ENCODE measurements around the gene UBE2O. TPM values are rescaled to one million over a fixed set of nuclear protein-coding genes. Genes with fewer than 3 reads are reported as not detected.

UBE2O gene
- polyA plus RNA-seq, 2 donors, result 8.1 to 9.2 TPM

- 74 to 76% methylated on average over 7 of the region's 7 CpGs for WGBS, 2 donors
- Histone ChIP-seq H3K27me3 (ENCODE audit: control insufficient read depth in 1 of 2, insufficient read depth in 2 of 2, low read length in 2 of 2) (no peaks in the 10 kb centered on the region), H3K4me3 (ENCODE audit: low read depth in 1 of 2, low read length in 2 of 2) (no peak overlapping the region), H3K4me1 (ENCODE audit: control insufficient read depth in 2 of 2, insufficient read depth in 2 of 2, low read length in 1 of 2) (no peaks in the 10 kb centered on the region), H3K9me3 (ENCODE audit: control insufficient read depth in 2 of 2, insufficient read depth in 1 of 2, low read depth in 1 of 2, low read length in 1 of 2) (no peaks in the 10 kb centered on the region), H3K27ac (ENCODE audit: low read depth in 2 of 2, low read length in 1 of 2) (no peak overlapping the region), H3K36me3 (ENCODE audit: control insufficient read depth in 2 of 2, insufficient read depth in 2 of 2, low read length in 1 of 2) (no peaks in the 10 kb centered on the region)
These were observed 31.9 kb downstream of the UBE2O start for GRCh38 chr17:76421044-76421407.

- Histone ChIP-seq H3K4me1 (ENCODE audit: control insufficient read depth in 2 of 2, insufficient read depth in 2 of 2, low read length in 1 of 2) (no peaks in the 10 kb centered on the region), H3K4me3 (ENCODE audit: low read depth in 1 of 2, low read length in 2 of 2) (no peak overlapping the region), H3K27me3 (ENCODE audit: control insufficient read depth in 1 of 2, insufficient read depth in 2 of 2, low read length in 2 of 2) (no peaks in the 10 kb centered on the region), H3K36me3 (ENCODE audit: control insufficient read depth in 2 of 2, insufficient read depth in 2 of 2, low read length in 1 of 2) (no peaks in the 10 kb centered on the region), H3K9me3 (ENCODE audit: control insufficient read depth in 2 of 2, insufficient read depth in 1 of 2, low read depth in 1 of 2, low read length in 1 of 2) (no peaks in the 10 kb centered on the region), H3K27ac (ENCODE audit: low read depth in 2 of 2, low read length in 1 of 2) (no peak overlapping the region)
- WGBS, 2 donors, result 77 to 79% methylated on average over 10 of the region's 10 CpGs
These were observed 32.5 kb downstream of the UBE2O start for GRCh38 chr17:76420356-76421043.

- WGBS, 2 donors, result 81 to 86% methylated on average over 17 of the region's 17 CpGs
- Histone ChIP-seq H3K4me1 (ENCODE audit: control insufficient read depth in 2 of 2, insufficient read depth in 2 of 2, low read length in 1 of 2) (peaks cover 0 to 5% of the 10 kb centered on the region in 2 donors), H3K4me3 (ENCODE audit: low read depth in 1 of 2, low read length in 2 of 2) (no peak overlapping the region), H3K27ac (ENCODE audit: low read depth in 2 of 2, low read length in 1 of 2) (no peak overlapping the region), H3K9me3 (ENCODE audit: control insufficient read depth in 2 of 2, insufficient read depth in 1 of 2, low read depth in 1 of 2, low read length in 1 of 2) (no peaks in the 10 kb centered on the region), H3K36me3 (ENCODE audit: control insufficient read depth in 2 of 2, insufficient read depth in 2 of 2, low read length in 1 of 2) (peaks cover 0 to under 1% of the 10 kb centered on the region in 2 donors), H3K27me3 (ENCODE audit: control insufficient read depth in 1 of 2, insufficient read depth in 2 of 2, low read length in 2 of 2) (no peaks in the 10 kb centered on the region)
These were observed 33.2 kb downstream of the UBE2O start for GRCh38 chr17:76419576-76420260.

GRCh38 chr17:76417499-76418143 lies 35.3 kb downstream of the UBE2O start:
- Histone ChIP-seq H3K27me3 (ENCODE audit: control insufficient read depth in 1 of 2, insufficient read depth in 2 of 2, low read length in 2 of 2) (no peaks in the 10 kb centered on the region), H3K27ac (ENCODE audit: low read depth in 2 of 2, low read length in 1 of 2) (no peak overlapping the region), H3K36me3 (ENCODE audit: control insufficient read depth in 2 of 2, insufficient read depth in 2 of 2, low read length in 1 of 2) (peaks cover 0 to 4% of the 10 kb centered on the region in 2 donors), H3K9me3 (ENCODE audit: control insufficient read depth in 2 of 2, insufficient read depth in 1 of 2, low read depth in 1 of 2, low read length in 1 of 2) (no peaks in the 10 kb centered on the region), H3K4me1 (ENCODE audit: control insufficient read depth in 2 of 2, insufficient read depth in 2 of 2, low read length in 1 of 2) (peaks cover 0 to 5% of the 10 kb centered on the region in 2 donors), H3K4me3 (ENCODE audit: low read depth in 1 of 2, low read length in 2 of 2) (no peak overlapping the region)
- whole genome bisulfite sequencing, 2 donors, result 70 to 75% methylated on average over 11 of the region's 11 CpGs

- Histone ChIP-seq H3K27me3 (ENCODE audit: control insufficient read depth in 1 of 2, insufficient read depth in 2 of 2, low read length in 2 of 2) (no peaks in the 10 kb centered on the region), H3K4me1 (ENCODE audit: control insufficient read depth in 2 of 2, insufficient read depth in 2 of 2, low read length in 1 of 2) (peaks cover 0 to 5% of the 10 kb centered on the region in 2 donors), H3K9me3 (ENCODE audit: control insufficient read depth in 2 of 2, insufficient read depth in 1 of 2, low read depth in 1 of 2, low read length in 1 of 2) (no peaks in the 10 kb centered on the region), H3K27ac (ENCODE audit: low read depth in 2 of 2, low read length in 1 of 2) (no peak overlapping the region), H3K4me3 (ENCODE audit: low read depth in 1 of 2, low read length in 2 of 2) (no peak overlapping the region), H3K36me3 (ENCODE audit: control insufficient read depth in 2 of 2, insufficient read depth in 2 of 2, low read length in 1 of 2) (peaks cover 0 to 5% of the 10 kb centered on the region in 2 donors)
- 97 to 98% methylated on average over 4 of the region's 4 CpGs for WGBS, 2 donors
These were observed 36.1 kb downstream of the UBE2O start for GRCh38 chr17:76416899-76417298.

GRCh38 chr17:76416457-76416856 lies 36.5 kb downstream of the UBE2O start:
- Histone ChIP-seq H3K4me1 (ENCODE audit: control insufficient read depth in 2 of 2, insufficient read depth in 2 of 2, low read length in 1 of 2) (peaks cover 0 to 5% of the 10 kb centered on the region in 2 donors), H3K9me3 (ENCODE audit: control insufficient read depth in 2 of 2, insufficient read depth in 1 of 2, low read depth in 1 of 2, low read length in 1 of 2) (no peaks in the 10 kb centered on the region), H3K27me3 (ENCODE audit: control insufficient read depth in 1 of 2, insufficient read depth in 2 of 2, low read length in 2 of 2) (no peaks in the 10 kb centered on the region), H3K4me3 (ENCODE audit: low read depth in 1 of 2, low read length in 2 of 2) (no peak overlapping the region), H3K27ac (ENCODE audit: low read depth in 2 of 2, low read length in 1 of 2) (no peak overlapping the region), H3K36me3 (ENCODE audit: control insufficient read depth in 2 of 2, insufficient read depth in 2 of 2, low read length in 1 of 2) (peaks cover 0 to 6% of the 10 kb centered on the region in 2 donors)
- 92 to 95% methylated on average over 6 of the region's 6 CpGs for WGBS, 2 donors

- no peaks in the 10 kb centered on the region for H3K27me3 ChIP-seq (ENCODE audit: control insufficient read depth in 1 of 2, insufficient read depth in 2 of 2, low read length in 2 of 2)
- no peak overlapping the region for H3K4me3 ChIP-seq (ENCODE audit: low read depth in 1 of 2, low read length in 2 of 2)
- 84 to 86% methylated on average over 15 of the region's 15 CpGs for WGBS, 2 donors
- H3K27ac ChIP-seq (ENCODE audit: low read depth in 2 of 2, low read length in 1 of 2), result no peak overlapping the region
- no peaks in the 10 kb centered on the region for H3K9me3 ChIP-seq (ENCODE audit: control insufficient read depth in 2 of 2, insufficient read depth in 1 of 2, low read depth in 1 of 2, low read length in 1 of 2)
- H3K36me3 ChIP-seq (ENCODE audit: control insufficient read depth in 2 of 2, insufficient read depth in 2 of 2, low read length in 1 of 2), result peaks cover 0 to 6% of the 10 kb centered on the region in 2 donors
- H3K4me1 ChIP-seq (ENCODE audit: control insufficient read depth in 2 of 2, insufficient read depth in 2 of 2, low read length in 1 of 2), result peaks cover 0 to 5% of the 10 kb centered on the region in 2 donors
These were observed 37.2 kb downstream of the UBE2O start for GRCh38 chr17:76415786-76416185.

GRCh38 chr17:76414334-76415295 lies 38.3 kb downstream of the UBE2O start:
- H3K4me3 ChIP-seq (ENCODE audit: low read depth in 1 of 2, low read length in 2 of 2), result no peak overlapping the region
- 55 to 58% methylated on average over 21 of the region's 21 CpGs for WGBS, 2 donors
- H3K27ac ChIP-seq (ENCODE audit: low read depth in 2 of 2, low read length in 1 of 2), result no peak overlapping the region
- peaks cover 0 to 9% of the 10 kb centered on the region in 2 donors for H3K36me3 ChIP-seq (ENCODE audit: control insufficient read depth in 2 of 2, insufficient read depth in 2 of 2, low read length in 1 of 2)
- H3K27me3 ChIP-seq (ENCODE audit: control insufficient read depth in 1 of 2, insufficient read depth in 2 of 2, low read length in 2 of 2), result no peaks in the 10 kb centered on the region
- H3K4me1 ChIP-seq (ENCODE audit: control insufficient read depth in 2 of 2, insufficient read depth in 2 of 2, low read length in 1 of 2), result peaks cover 0 to 5% of the 10 kb centered on the region in 2 donors
- H3K9me3 ChIP-seq (ENCODE audit: control insufficient read depth in 2 of 2, insufficient read depth in 1 of 2, low read depth in 1 of 2, low read length in 1 of 2), result no peaks in the 10 kb centered on the region

- H3K4me3 ChIP-seq (ENCODE audit: low read depth in 1 of 2, low read length in 2 of 2), result no peak overlapping the region
- H3K4me1 ChIP-seq (ENCODE audit: control insufficient read depth in 2 of 2, insufficient read depth in 2 of 2, low read length in 1 of 2), result peaks cover 0 to 5% of the 10 kb centered on the region in 2 donors
- H3K27ac ChIP-seq (ENCODE audit: low read depth in 2 of 2, low read length in 1 of 2), result no peak overlapping the region
- peaks cover 0 to 9% of the 10 kb centered on the region in 2 donors for H3K36me3 ChIP-seq (ENCODE audit: control insufficient read depth in 2 of 2, insufficient read depth in 2 of 2, low read length in 1 of 2)
- no peaks in the 10 kb centered on the region for H3K9me3 ChIP-seq (ENCODE audit: control insufficient read depth in 2 of 2, insufficient read depth in 1 of 2, low read depth in 1 of 2, low read length in 1 of 2)
- WGBS, 2 donors, result 91% methylated on average over 5 of the region's 5 CpGs
- H3K27me3 ChIP-seq (ENCODE audit: control insufficient read depth in 1 of 2, insufficient read depth in 2 of 2, low read length in 2 of 2), result no peaks in the 10 kb centered on the region
These were observed 41.7 kb downstream of the UBE2O start for GRCh38 chr17:76411247-76411646.

All from esophagus (tissue), 2 donors.